GM19455 (cell line): ENCODE measurements around the gene ZNF519.
"Not testable (repeated sequence)": the region's sequence is repeated elsewhere in the genome, so short reads cannot be mapped to it uniquely, and the experiment has no call there.

Experiments used
- ATAC-seq: cut with Tn5 transposase; IDR thresholded peaks from one replicate; pipeline ENCODE4 v1.9.1; 2021; ENCODE audit not compliant: unreplicated experiment

The ZNF519 gene

GRCh38 chr18:14147935-14148865, 16.0 kb upstream of the ZNF519 start:
- not testable (repeated sequence) for ATAC-seq

GRCh38 chr18:14146771-14147170, 14.5 kb upstream of the ZNF519 start:
- not testable (repeated sequence) for ATAC-seq

DNA sequence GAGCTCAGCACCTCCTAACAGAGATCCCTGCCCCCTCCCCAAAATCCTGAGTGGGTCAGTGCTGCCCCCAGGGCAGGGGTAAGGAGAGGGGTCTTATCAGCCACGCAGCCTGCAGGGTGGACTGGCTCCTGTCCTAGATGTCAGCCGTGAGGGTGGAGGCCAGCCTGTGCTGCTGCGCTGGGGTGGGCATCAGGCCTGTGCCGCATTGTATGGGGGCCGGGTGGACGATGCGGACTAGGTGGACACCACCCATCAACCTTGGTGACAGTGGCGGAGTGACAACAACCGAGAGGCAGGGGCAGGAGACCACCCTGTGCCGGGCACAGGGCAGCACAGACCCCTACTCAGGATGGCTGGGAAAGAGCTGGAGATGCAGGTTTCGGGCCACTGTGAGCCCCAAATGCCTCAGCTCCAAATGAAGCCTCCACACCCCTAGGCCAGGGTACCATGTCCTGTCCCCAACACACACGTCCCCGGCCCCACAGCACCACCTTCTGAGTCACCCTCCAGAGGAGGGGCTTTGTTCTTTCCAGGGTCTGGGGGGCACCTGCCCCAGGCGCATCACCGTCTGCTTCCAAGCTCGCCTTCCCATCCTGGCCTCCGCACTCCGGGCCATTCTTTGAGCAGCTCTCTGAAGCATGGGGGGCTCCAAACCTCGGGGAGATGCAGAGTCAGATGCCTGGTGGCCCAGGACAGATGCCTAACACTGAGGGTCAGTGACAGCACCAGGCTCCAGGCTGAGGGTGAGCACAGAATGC, 13.5 kb upstream of the ZNF519 start:
- not testable (repeated sequence) for ATAC-seq

- ATAC-seq = not testable (repeated sequence)
These were observed 12.8 kb upstream of the ZNF519 start for GRCh38 chr18:14145021-14145420.

DNA sequence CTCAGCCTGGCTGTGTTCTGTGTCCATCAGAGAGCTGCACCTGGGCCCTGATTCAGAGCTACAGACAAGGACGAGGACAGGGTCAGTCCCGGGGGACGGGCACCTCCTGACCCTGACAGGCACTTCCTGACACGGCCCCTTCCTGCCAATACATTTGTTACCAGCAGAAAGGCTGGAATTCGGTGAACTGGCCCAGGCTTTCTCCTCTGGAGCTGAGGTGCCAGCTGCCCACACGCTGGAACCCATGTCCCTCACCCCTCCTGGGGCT, 12.3 kb upstream of the ZNF519 start:
- no peak for ATAC-seq

- not testable (repeated sequence) for ATAC-seq
These were observed 11.8 kb upstream of the ZNF519 start for GRCh38 chr18:14143871-14144627.

GRCh38 chr18:14143396-14143795, 11.2 kb upstream of the ZNF519 start:
- not testable (repeated sequence) for ATAC-seq

- not testable (repeated sequence) for ATAC-seq
These were observed 9.9 kb upstream of the ZNF519 start for GRCh38 chr18:14142177-14142576.

DNA sequence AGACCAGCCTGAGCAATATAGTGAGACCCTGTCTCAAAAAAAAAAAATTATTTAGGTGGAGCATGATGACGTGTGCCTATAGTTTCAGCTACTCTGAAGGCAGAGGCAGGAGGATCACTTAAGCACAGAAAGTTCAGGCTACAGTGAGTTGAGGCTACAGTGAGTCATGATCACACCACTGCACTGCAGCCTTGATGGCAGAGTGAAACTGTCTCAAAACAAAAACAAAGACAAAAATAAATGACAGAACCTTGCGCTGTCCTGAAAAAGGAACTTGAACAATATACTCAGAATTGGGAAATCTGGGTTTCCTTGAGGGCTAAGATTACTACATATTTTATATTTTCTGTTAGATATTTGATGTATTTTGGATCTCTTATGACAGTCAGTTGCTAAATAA, 7.3 kb upstream of the ZNF519 start:
- ATAC-seq = not testable (repeated sequence)

DNA sequence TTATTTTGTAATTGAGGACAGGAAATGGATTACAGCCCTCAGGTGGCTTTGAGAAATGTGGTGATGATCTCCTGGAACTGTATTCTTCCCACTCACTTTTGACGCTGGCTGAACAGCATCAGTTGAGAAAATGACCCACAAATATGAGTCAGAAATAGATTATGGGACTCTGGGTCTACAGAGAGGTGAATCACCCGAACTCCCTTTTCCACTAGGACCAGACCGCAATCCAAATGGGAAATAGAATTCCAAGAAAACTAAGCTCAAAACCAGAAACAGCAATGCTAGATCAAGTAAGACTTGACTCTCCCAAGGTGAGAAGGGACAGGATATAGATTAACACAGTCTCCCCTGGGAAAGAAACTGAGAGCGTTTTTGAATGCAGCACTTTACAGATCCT, 5.7 kb upstream of the ZNF519 start:
- ATAC-seq = not testable (repeated sequence)

GRCh38 chr18:14131696-14132270, 452 bp downstream of the ZNF519 start:
- ATAC-seq = peak; percentile 38

DNA sequence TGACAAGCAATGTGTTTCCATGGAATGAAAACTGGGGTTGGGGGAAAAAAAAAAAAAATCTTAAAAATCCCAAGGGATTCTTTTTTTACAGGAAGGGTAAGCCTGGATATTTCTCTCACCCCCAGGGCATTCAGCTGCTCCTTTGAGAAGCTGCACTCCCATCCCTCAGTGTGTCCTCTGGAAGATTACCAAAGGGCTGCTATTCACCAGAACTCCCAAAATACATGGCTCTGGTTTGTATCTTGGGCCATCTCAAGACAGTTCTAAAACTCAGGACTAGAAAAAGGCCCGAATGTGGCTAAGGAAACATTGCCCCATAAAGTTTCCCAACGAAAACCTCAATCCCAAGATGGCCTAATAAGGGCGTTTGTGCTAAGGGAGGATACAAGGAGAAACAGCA, 1.4 kb downstream of the ZNF519 start:
- not testable (repeated sequence) for ATAC-seq

- no peak for ATAC-seq
These were observed 7.5 kb downstream of the ZNF519 start for GRCh38 chr18:14124689-14125088.

GRCh38 chr18:14122097-14122496, 10.1 kb downstream of the ZNF519 start:
- ATAC-seq = no peak

- no peak for ATAC-seq
These were observed 11.3 kb downstream of the ZNF519 start for GRCh38 chr18:14120926-14121325.

- no peak for ATAC-seq
These were observed 14.6 kb downstream of the ZNF519 start for GRCh38 chr18:14117606-14118005.

- no peak for ATAC-seq
These were observed 25.3 kb downstream of the ZNF519 start for GRCh38 chr18:14106906-14107305.

- no peak for ATAC-seq
These were observed 27.1 kb downstream of the ZNF519 start for GRCh38 chr18:14104906-14105748.

DNA sequence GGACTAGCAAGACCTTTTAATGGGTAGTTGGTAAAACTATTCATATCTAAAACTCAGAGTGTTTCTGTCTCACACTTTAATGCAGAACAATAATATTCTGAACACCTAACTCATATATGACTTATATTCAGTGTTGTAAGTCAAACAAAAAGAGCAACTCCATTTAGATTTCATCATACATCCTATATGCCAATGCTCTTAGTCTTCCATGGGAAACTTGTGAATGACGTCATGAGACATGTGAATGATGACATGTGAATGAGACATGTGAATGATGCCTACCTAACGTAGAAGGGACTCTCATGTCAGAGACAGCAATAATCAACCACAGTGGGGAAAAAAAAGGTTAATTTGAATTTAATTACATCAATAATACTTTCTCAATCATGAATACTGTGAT, 28.0 kb downstream of the ZNF519 start:
- ATAC-seq = no peak
